AG04450 (cell line): ENCODE data around the gene KCNK6. TPM values are rescaled to one million over a fixed set of nuclear protein-coding genes. Genes with fewer than 3 reads are reported as not detected.
A peak's percentile ranks its signal among the peaks of the same experiment; 100 is the strongest.

Experiments
- CTCF ChIA-PET: fragments of 300-600, 350-600 bp; formaldehyde crosslinking; extraction: SDS; loops from one replicate; lab custom pipeline; 2022; ENCODE audit warnings: antibody characterized with exemption, inconsistent platforms; lab: Charles Lee
- POLR2A ChIA-PET: fragments of 350-600 bp; formaldehyde crosslinking; extraction: SDS; loops from one replicate; lab custom pipeline; 2021; ENCODE audit warnings: antibody characterized with exemption, inconsistent platforms; lab: Yijun Ruan, JAX
- DNase-seq: peaks from one replicate; pipeline ENCODE4 v3.0.0-alpha.2; 2011; ENCODE audit warnings: low read depth, low spot score
- H3K27ac ChIP-seq: one replicate; pipeline ENCODE4 v1.5.1; 2012; ENCODE audit warnings: low read depth, low read length, control low read depth
- H3K27me3 ChIP-seq: one replicate; pipeline ENCODE4 v1.6.0; 2012; ENCODE audit warnings: low read length; ENCODE audit not compliant: control insufficient read depth, insufficient read depth
- H3K4me3 ChIP-seq: 2 replicates; pipeline ENCODE4 v1.5.1; 2011; ENCODE audit warnings: mild to moderate bottlenecking, low read depth, low read length, control low read depth
- H3K9me3 ChIP-seq: 2 replicates; pipeline ENCODE4 v1.5.1; 2012; ENCODE audit warnings: low read length; ENCODE audit not compliant: control insufficient read depth, insufficient read depth
- CTCF ChIP-seq: IDR thresholded peaks from 2 replicates; pipeline ENCODE4 v1.5.1; 2011; ENCODE audit warnings: low read depth, low read length, control low read depth, inconsistent platforms
- polyA plus RNA-seq: library from polyadenylated mRNA; depleted of rRNA; stranded (reverse); fragments of >200 nt; gene quantifications from 2 replicates; pipeline ENCODE4 v1.2.3, GENCODE V29; 2011

The KCNK6 gene
- polyA plus RNA-seq, 1 experiment: 2.6 TPM

DNA sequence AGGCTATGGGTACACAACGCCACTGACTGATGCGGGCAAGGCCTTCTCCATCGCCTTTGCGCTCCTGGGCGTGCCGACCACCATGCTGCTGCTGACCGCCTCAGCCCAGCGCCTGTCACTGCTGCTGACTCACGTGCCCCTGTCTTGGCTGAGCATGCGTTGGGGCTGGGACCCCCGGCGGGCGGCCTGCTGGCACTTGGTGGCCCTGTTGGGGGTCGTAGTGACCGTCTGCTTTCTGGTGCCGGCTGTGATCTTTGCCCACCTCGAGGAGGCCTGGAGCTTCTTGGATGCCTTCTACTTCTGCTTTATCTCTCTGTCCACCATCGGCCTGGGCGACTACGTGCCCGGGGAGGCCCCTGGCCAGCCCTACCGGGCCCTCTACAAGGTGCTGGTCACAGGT is 6.9 kb downstream of the KCNK6 start:
- CTCF ChIA-PET: interaction anchor here (1.5 kb wide), 1 partner anchor 82 kb away, joined by 3 read pairs; no protein-coding TSS in a partner anchor
- H3K9me3 ChIP-seq: no peaks in the 10 kb centered on the region
- POLR2A ChIA-PET: no interaction called here
- no peak overlapping the region for H3K4me3 ChIP-seq
- no peak for DNase-seq
- H3K27ac ChIP-seq: no peak overlapping the region
- TF ChIP-seq CTCF: no peak
- H3K27me3 ChIP-seq: no peaks in the 10 kb centered on the region

DNA sequence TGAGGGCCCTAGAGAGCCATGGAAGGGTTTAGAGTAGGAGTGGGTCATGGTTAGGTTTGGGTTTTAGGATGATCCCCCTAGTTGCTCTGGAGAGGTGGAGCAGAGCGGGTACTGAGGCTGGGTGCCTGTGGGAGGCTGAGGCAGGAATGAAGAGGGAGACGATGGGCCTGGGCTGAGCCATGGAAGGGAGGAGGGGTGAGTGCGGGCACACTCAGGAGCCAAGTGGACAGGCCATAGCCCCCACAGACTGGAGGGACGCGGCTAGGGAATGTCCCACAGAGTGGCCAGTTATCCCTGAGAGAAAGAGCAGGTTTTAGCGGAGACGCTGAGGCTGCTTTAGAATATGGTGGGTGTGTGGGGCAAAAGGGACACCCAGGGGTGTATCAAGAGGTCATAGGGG is 10.0 kb downstream of the KCNK6 start:
- CTCF ChIA-PET: interaction anchor here (6.7 kb wide), 1 partner anchor 85 kb away, joined by 123 read pairs; no protein-coding TSS in a partner anchor
- POLR2A ChIA-PET: interaction anchor here (0.7 to 0.8 kb wide), 2 partner anchors 9 to 46 kb away, joined by 3 read pairs; no protein-coding TSS in a partner anchor

DNA sequence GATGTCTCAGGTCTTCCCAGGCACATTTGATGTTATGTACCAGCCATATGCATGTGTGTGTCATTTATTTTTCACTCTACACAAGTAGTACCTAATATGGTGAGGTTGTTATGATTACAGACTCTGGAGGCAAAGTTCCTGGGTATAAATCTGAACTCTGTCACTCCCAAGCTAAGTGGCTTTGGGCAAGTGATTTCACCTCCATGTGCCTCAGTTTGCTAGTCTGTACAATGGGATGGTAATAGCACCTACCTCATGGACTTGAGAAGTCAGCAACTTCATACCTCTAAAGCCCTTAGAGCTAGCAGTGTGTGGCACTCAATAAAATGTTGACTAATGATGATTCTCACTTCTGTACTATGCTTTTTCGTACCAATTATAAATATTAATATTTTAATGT is 12.1 kb downstream of the KCNK6 start:
- Histone ChIP-seq H3K27me3 (no peaks in the 10 kb centered on the region), H3K27ac (no peak overlapping the region), H3K9me3 (no peaks in the 10 kb centered on the region), H3K4me3 (no peak overlapping the region)
- DNase-seq: no peak
- ChIA-PET CTCF (interaction anchor here (1.5 to 6.7 kb wide), 2 partner anchors 87 to 98 kb away, joined by 3 to 123 read pairs; no protein-coding TSS in a partner anchor), POLR2A (no interaction called here)
- no peak for TF ChIP-seq CTCF

More for the DNA sequence above, 10.0 kb downstream of the KCNK6 start:
- Histone ChIP-seq H3K27me3 (no peaks in the 10 kb centered on the region), H3K4me3 (no peak overlapping the region), H3K27ac (no peak overlapping the region), H3K9me3 (no peaks in the 10 kb centered on the region)
- TF ChIP-seq CTCF: no peak
- no peak for DNase-seq

- TF ChIP-seq CTCF: no peak
- Histone ChIP-seq H3K27me3 (no peaks in the 10 kb centered on the region), H3K27ac (no peak overlapping the region), H3K4me3 (no peak overlapping the region), H3K9me3 (no peaks in the 10 kb centered on the region; the same call in 1 of the 2 replicates)
- DNase-seq: no peak
- CTCF ChIA-PET: interaction anchor here (1.5 to 6.7 kb wide), 2 partner anchors 88 to 100 kb away, joined by 3 to 123 read pairs; no protein-coding TSS in a partner anchor
- POLR2A ChIA-PET: no interaction called here
These were observed 13.6 kb downstream of the KCNK6 start for GRCh38 chr19:38333245-38333644.

- POLR2A ChIA-PET: interaction anchor here (0.5 to 0.7 kb wide), 2 partner anchors 23 to 52 kb away, joined by 3 to 4 read pairs; partner anchors contain the start of gene GGN
- Histone ChIP-seq H3K9me3 (no peaks in the 10 kb centered on the region; the same call in 1 of the 2 replicates), H3K4me3 (peak overlapping the region; percentile 94), H3K27ac (peak overlapping the region; percentile 70), H3K27me3 (no peaks in the 10 kb centered on the region)
- peak; percentile 83 for DNase-seq
- CTCF ChIA-PET: interaction anchor here (0.6 to 6.7 kb wide), 16 partner anchors 17 to 433 kb away, joined by 3 to 123 read pairs (median 4); partner anchors contain the start of genes FAM98C, KCNK6 and PSMD8
- no peak for TF ChIP-seq CTCF
These were observed 16.4 kb downstream of the KCNK6 start for GRCh38 chr19:38335949-38336637.
